ENCODE data around the gene NR4A3.
"Not testable (repeated sequence)": the region's sequence is repeated elsewhere in the genome, so short reads cannot be mapped to it uniquely, and the experiment has no call there.

NR4A3 gene

DNA sequence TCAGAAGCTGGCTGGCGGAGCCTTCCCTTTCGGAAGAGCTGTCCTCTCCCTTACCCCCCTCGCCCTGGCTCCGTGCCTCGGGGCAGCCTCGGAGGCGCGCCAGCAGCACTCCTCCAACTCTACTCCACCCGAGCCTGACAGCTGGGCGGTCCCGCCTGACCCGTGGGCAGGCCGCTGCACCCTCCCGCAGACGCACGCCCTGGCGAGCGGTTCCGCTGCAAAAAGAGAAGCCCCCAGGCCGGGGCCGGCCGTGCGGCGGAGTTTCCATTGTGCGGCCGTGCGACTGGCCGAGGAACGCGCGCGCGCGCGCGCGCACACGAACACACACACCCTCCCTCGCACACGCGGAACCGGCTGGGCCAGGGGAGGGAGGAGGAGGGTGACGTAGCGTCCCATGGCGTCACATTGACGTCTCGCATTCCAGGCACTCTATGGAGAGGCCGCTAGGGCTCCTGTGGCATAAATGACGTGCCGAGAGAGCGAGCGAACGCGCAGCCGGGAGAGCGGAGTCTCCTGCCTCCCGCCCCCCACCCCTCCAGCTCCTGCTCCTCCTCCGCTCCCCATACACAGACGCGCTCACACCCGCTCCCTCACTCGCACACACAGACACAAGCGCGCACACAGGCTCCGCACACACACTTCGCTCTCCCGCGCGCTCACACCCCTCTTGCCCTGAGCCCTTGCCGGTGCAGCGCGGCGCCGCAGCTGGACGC lies at the start of gene NR4A3:
TSS of gene NR4A3 (plus strand) at position 490 of the 713 bp plus-strand sequence. CDS start 6,158 bp downstream, outside the sequence.
- DNase-seq (ENCODE audit: low read depth): peak; percentile 78

DNA sequence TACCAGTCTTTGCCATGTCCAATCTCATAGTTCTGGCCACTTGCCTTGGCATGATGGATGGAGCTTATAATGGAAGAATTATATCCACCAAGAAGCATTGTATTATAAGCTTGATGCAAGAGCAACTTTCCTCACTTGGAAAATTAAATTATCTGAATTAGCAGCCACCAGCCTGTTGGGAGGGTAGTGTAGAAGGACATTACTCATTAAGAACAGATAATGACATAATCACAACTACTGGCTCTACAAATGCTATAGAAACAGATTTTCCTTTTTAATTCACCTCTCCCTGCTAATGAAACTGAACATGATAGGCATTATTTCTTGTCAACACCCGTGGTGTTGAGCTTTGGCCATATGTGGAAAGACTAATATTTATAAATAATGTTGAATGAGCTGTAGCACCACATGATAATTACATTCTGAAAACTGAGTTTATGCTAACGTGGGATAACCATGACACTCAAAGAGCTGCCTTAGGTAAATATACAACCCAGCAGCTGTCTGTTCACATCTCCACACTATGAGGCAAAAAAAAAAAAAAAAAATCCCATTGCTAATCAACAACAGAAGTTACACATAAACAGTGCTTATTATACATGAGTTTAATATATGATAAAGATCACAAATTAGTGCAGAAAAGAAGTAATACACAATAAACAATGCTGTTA lies 48.1 kb upstream of the NR4A3 start:
- DNase-seq (ENCODE audit: low read depth): no peak

DNA sequence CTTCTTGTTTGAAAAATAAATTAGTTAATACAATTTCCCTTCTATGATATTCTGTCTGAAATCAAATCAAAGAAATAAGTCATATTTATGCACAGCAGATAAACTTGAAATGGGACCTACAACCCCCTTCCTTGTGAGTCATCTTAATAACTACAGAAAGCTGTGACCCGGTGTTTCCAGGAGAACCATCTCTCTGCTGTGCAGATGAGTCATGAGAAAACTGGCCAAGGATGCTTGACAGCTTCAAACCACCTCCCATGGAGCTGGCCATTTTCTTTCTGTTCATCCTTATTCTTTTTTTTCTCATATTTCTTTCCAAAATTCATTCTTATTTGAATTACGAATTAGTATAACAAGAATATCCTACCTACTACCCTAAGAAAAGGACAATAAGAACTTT lies 43.4 kb upstream of the NR4A3 start:
- no peak for DNase-seq (ENCODE audit: low read depth)

DNA sequence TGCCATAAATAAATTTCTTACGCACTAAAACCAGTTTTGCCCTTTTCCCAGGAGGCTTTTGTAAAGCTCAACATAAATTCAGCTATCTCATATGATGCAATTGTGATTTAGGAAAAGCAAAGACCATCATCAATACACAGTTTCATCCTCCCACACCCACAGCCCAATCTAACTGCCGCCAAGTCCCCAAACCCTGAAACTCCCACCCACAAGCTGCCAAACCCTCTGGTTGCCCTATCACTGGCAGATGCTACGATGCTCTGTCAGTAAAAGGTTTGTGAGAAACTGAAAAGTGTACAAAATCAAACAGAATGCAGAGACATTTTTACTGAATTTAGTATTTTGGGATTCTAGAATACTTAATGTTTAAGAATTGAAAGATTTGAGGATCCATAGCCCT lies 42.8 kb upstream of the NR4A3 start:
- DNase-seq (ENCODE audit: low read depth): no peak

DNA sequence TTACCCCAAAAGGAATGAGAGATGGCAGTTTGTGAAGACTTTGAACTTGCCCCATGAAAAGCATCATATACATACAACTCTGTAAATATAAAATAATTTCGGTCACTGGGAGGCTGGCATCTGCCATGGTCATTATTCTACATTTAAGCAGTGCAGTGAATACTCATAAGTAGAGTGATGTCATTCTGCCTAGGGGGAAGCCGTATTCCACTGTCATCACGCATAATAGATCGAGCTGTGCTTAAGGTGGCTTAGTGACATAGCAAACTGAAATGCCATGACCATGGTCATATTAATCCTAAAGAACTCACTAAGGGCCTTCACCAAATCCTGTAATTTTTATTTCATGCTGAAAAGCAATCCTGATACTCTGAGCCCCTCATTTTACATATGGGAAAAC lies 42.4 kb upstream of the NR4A3 start:
- DNase-seq (ENCODE audit: low read depth): no peak

DNA sequence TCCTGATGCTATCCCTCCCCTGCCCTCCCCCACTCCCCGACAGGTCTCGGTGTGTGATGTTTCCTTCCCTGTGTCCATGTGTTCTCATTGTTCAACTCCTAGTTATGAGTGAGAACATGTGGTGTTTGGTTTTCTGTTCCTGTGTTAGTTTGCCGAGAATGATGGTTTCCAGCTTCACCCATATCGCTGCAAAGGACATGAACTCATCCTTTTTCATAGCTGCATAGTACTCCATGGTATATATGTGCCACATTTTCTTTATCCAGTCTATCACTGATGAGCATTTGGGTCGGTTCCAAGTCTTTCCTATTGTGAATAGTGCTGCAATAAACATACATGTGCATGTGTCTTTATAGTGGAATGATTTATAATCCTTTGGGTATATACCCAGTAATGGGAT lies 39.3 kb upstream of the NR4A3 start:
- DNase-seq (ENCODE audit: low read depth): not testable (repeated sequence)

DNA sequence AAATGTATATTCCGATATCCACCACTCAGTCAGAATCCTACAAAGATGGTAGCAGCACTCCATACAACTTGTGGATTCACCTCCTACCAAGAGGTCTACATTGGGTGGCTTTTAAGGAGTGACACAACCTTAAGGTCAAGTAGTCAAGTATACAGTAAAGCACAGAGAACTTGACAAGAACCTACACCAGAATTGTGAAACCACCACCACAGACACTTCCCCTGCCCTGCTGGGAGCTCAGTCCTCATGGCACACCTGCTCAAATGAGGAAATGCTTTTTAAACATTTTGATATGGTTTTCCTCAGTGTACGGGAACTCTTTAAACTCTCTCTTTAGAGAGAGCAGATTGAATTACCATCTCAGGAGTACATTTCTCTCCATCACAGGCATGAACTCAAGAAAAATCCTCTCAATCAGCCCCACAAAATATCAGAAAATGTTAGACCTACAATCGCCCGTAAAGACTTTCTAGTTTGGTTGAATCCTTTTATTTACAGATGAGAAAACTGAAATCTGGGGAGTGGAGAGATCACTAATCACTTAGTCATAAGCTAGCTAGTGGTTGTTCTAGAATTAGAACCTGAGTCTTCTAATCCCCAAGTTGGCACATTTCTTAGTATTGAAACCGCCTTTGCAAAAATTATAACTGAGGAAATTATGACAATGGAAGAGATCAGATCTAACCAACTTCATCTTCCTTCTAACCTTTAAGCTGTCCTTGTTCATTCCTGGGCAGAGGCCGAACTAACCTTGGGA lies 38.5 kb upstream of the NR4A3 start:
- no peak for DNase-seq (ENCODE audit: low read depth)

DNA sequence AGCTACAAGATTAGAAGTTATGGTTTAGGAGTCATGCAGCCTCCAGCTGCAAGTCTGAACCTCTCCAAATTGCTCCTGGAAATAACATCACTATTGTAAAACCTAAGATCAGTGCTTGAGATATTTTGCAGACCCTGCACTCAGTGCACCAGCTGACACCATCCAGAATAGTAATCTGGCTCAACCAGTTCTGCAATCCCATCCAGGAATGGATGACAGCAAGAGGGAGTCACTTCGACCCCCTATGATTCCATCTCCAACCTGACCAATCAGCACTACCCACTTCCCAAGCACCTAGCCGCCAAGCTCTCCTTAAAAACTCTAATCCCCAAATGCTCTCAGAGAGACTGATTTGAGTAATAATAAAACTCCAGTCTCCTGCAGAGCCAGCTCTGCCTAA lies 37.9 kb upstream of the NR4A3 start:
- no peak for DNase-seq (ENCODE audit: low read depth)

DNA sequence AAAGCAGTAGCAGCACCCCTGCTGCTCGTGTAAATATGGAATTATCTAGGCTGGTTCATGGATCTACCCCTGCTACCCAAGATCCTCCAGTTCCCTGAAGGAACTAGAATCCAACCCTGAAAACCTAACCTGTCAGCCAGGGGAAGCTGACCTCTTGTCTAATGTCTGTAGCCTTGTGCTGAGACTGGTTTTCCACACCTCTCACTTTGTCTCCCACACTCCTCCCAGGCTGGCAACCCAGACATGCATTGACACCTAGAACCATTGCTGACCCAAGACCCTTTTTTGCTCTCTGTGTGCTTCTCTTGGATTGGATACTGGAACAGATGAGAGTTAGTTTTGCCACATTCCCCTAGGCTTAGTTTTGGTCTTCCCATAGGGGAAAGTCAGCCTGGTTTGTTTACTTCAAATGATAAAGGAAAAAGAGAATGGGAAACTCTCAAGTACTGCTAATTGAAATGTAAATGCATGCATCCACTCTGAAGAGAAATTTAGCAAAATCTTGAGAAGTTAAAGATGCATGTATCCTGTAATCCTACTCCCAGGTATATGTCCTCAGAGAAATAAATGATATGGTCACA lies 36.6 kb upstream of the NR4A3 start:
- DNase-seq (ENCODE audit: low read depth): no peak

DNA sequence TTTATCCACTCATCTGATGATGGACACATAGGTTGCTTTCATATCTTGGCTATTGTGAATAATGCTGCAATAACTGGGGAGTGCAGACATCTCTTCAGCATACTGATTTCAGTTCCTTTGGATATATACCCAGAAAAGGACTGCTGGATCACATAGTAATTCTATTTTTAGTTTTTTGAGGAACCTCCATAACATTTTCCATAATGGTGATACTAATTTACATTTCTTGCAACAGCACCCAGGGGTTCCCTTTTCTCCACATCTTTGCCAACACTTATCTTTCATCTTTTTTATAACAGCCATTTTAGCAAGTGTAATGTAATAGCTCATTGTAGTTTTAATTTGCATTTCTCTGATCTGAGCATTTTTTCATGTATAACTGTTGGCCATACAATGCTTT lies 34.1 kb upstream of the NR4A3 start:
- DNase-seq (ENCODE audit: low read depth): no peak

DNA sequence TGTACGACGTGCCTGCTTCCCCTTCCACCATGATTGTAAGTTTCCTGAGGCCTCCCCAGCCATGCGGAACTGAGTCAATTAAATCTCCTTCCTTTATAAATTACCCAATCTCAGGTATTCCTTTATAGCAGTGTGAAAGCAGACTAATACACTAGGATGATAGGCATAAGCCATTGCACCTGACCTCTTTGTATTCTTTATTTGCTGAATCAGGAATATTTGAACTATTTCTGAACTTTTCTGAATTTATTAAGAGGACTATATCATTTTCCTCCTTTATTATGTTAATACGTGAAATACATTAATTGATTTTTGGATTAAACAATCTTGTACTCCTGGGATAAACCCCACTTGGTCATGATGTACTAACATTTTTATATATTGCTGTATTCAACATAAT lies 28.2 kb upstream of the NR4A3 start:
- no peak for DNase-seq (ENCODE audit: low read depth)

DNA sequence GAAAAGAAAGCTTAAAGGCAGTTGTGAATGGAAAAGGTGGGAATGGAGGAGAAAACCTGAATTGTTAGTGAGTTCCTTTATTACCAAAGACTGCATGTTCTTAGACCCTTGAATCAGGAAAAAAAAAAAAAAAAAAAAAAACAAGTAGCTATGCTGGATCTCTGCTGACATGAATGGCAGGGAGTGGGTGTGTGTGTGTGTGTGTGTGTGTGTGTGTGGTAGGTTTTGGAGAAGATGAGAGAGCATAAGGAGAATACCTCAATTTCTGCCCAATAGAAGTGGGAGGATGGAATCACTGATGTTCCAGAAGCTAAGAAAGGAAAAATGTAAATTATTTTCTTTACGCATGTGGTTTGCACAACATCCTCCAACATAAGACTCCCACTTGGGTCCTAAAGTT lies 25.5 kb upstream of the NR4A3 start:
- DNase-seq (ENCODE audit: low read depth): no peak

DNA sequence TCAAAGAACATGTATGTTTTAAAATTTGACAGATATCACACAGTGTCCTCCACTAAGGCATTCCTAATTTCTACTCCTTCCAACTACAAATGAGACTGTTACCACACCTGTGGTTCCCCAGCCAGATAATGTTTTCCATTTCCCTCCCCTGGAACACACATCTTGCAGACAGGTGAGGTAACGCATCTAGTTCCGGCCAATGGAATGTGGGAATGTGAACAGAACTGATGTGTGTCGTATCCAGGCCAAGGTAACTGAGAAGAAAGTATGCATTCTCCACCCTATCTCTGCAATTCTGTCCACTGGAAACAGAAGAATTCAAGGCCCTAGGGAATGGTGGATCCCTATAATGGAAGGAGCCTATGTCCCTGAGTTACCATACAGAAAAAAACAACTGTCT lies 19.9 kb upstream of the NR4A3 start:
- no peak for DNase-seq (ENCODE audit: low read depth)

DNA sequence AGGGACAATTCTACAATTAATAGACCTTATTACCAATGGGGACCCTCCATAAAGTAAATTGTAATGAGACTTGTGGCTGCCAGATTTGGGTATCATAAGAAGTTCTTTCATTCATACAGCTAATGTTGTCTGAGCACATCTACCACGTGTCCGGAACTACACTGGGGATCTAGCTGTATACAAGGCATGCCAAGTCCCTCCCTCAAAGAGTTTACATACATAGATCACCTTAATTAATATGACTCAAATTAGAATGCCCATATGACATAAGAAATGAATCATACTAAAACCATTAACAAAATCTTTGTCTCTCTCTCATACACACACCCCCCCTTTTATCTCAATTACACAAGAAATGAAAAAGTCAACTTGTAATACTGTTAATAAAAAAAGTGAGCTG lies 18.0 kb upstream of the NR4A3 start:
- DNase-seq (ENCODE audit: low read depth): no peak

DNA sequence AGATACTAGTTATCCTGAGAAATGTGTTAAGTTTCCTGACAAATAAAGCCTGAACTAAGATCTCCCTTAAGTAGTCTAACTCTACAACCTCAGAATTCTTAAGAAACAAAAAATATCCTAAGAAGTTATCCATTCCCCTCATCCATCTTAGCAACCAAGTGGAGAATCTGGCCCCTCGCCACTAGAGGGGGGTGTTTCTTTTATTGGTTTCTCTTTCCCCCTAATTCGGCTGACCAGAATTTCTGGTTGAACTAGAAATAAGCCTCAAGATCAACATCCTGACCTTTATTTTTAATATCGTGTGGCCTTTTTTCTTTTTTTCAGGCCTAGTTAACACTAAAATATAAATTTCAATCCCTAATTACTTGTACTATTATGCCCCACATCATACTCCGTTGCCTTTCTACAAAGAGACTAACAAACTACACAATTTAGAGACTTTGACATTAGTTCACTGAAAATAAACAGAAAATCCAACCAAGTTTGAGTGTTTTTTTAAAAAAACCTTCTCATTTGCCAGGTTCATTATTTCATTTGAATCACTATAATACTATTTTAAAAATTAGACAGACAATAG lies 14.3 kb upstream of the NR4A3 start:
- DNase-seq (ENCODE audit: low read depth): peak; percentile 39

DNA sequence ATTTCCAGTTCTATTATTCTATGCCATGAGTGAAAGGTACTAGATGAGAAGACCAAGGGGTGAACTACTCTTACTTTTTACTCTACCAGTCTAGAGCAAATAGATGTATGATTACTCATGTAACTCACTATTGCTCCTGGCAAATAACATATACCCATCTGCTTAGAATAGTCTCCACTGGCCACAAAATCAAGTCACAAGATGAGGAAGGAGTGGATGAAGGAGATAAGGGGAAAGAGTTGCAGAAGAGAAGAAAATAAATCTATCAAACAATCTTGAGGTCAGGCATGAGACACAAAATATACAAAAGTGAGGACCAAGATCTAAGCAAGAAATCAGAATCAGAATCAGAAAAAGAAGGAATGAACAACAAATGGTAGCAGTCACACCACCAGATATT lies 13.7 kb upstream of the NR4A3 start:
- DNase-seq (ENCODE audit: low read depth): no peak

DNA sequence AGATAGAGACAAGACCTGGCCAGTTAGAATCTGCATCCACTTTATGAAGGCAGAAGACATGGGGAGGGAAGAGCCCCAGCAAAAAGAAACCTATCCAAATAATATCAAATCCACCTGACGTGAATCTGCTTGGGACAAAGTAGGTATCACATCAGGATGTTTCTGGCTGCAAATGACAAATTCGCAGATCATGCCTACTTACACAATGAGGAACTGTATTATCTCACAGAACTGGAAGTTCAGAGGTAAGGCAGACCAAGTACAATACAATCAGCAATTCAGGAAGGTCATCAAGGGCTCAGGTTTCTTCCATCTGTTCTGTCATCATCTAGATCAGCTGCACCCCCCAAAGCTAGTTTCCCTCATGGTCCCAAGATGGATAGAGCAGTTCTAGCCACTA lies 13.2 kb upstream of the NR4A3 start:
- DNase-seq (ENCODE audit: low read depth): no peak

DNA sequence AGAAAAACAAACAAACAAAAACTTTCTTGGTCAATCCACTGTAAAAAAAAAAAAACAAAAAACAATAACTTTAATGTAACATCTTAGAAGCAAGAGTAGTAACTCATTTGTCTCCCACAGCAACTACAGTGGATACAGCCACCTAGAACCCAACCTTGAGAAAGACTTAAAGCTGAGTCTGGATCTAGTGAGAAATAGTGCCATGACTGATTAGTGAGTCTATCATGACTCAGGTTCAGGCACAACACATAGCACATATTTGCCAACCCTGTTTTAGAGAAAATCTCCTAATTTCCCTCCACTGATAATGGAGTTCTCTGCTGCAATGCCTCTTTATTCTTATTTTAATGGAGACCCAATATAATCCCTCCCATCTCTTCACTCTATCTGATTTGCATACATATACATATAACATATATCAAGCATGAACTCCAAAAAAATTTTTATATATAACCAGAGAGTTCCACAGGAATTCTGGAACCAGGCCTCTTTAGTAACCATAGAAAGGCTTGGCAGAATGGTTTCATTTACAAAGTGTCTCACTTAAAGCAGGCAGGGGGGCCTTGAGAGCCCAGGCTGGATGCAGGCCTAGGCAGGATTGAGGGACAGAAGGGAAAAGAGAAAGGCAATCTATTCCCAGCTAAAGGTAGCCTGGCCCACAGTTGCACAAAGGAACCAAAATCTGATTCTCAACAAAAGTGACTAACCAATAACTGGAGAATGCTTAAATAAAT lies 11.9 kb upstream of the NR4A3 start:
- no peak for DNase-seq (ENCODE audit: low read depth)

DNA sequence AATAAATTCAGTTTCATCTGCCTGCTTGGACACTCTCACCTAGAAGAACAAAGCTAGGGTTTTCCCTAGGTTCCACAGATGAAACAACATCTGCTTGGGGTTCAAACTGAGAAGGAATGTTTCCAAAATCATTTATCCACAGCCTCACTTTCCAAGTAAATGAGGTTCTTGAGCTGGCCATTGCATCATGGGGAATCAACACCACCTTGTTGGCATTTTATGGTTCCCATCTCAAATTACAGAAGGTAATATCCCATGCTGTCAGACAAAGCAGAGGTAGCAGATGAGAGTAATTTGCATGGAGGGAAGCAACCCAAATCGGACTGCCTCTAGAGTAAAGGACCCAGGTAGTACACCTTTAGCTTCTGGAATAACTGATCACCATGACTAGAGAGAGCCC lies 10.5 kb upstream of the NR4A3 start:
- DNase-seq (ENCODE audit: low read depth): no peak

DNA sequence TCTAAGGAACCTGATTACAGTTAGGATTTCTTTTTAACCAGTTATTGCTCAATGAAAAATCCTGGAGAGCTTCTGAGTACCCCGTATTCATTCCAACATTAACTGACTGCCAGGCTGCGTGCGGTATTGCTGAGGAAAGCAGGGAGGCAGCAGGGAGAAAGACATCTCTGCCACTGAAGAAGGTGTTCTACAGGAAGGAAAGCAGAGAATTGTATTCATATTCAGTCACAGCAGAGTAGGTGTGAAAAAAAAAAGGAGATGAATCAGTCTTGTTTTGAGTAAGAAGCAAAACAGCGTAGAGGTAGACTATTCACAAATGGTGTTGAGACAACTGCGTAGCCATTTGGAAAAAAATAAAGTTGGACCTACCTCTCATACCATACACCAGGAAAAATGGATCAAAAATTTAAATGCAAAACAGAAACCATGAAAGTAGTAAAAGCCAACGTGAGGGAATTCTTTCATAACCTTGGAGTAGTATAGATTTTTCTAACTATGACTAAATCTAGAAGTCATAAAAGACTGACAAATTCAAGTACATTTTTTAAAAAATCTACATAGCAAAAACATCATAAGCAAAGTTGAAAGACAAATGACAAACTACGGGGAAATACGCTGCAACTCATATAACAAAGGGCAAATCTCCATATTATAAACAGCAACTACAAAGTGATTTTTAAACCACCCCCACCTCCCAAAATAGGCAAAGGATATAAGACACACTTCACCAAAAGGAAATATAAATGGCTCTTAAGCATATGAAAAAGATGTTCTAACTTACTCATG lies 9.9 kb upstream of the NR4A3 start:
- no peak for DNase-seq (ENCODE audit: low read depth)

DNA sequence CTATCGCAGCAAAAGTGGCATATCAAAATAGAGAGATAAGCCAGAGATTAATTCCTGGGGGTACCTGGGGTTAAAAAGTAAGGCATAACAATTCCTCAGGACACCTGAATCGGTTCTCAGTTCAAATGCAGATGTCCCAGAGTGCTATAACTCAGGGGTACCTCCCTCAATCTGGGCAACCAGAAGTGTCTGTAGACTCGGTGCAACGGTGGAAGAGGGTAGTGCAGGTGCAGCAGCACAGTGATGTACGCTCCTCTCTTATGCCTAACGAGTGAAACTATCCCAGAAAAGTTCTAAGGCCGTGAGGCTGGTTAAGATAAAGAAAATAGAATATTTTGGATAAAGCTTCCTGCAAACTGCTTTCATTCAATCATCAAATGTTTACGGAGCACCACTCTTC lies 7.9 kb upstream of the NR4A3 start:
- DNase-seq (ENCODE audit: low read depth): no peak
